Stimulated activated CD4-positive, alpha-beta T cell treated with anti-CD3 and anti-CD28 coated beads, Interleukin-4, amount 100 ng/mL, for 48 hours (primary cell): ENCODE results near the gene NEK1.

Experiments
- DNase-seq, 2 donors: peaks; one replicate each; pipeline ENCODE4 v3.0.0-alpha.2; 2020; ENCODE audit warnings: low read depth in 2 of 2

Gene NEK1

DNA sequence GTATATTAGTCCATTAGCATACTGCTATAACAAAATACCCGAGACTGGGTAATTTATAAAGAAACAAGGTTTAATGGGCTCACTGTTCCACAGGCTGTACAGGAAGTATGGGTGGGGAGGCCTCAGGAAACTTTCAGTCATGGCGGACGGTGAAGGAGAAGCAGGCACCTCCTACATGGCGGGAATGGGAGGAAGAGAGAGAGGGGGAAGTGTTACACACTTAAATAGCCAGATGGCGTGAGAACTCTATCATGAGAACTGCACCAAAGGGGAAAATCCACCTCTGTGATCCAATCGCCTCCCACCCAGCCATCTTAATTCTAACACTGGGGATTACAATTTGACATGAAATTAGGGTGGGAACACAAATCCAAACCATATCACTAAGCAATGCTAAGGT lies 242.7 kb downstream of the NEK1 start:
- no peak for DNase-seq

GRCh38 chr4:169367826-169368225 lies 244.6 kb downstream of the NEK1 start:
- DNase-seq: no peak

- no peak for DNase-seq
Measured at GRCh38 chr4:169366821-169367220, 245.6 kb downstream of the NEK1 start.

GRCh38 chr4:169362607-169363006 lies 249.8 kb downstream of the NEK1 start:
- DNase-seq: no peak

GRCh38 chr4:169361756-169362155 lies 250.6 kb downstream of the NEK1 start:
- no peak for DNase-seq

DNA sequence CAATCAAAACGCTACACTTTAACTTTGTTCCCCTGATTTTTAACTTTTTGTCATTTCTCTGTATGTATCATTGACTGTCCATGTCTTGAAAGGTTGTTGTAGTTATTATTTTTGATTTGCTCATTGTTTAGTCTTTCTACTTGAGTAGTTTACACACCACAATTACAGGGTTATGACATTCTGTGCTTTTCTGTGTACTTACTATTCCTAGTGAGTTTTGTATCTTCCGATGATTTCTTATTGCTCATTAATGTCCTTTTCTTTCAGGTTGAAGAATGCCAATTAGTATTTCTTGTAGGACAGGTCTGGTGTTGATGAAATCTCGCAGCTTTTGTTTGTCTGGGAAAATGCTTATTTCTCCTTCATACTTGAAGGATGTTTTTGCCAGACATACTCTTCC lies 252.4 kb downstream of the NEK1 start:
- DNase-seq: no peak

DNA sequence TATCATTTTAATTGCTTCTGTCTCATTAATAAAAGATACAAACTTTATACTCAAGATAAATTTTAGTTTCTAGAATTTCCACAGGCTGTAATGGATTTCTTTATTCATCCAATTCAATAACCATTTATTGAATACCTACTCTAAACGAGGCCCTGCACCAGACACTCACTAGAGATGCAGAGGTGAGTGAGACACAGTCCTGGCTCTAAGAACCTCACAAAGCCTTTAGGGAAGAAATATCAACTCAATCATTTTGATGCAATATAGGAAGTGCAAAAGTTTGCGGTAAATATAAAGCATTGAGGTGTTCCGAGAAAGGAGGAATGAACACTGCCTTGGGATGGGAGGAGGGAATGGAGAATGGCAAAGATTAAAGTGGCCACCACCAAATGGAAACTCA lies 260.0 kb downstream of the NEK1 start:
- DNase-seq: no peak

GRCh38 chr4:169351872-169352271 lies 260.5 kb downstream of the NEK1 start:
- DNase-seq: no peak

DNA sequence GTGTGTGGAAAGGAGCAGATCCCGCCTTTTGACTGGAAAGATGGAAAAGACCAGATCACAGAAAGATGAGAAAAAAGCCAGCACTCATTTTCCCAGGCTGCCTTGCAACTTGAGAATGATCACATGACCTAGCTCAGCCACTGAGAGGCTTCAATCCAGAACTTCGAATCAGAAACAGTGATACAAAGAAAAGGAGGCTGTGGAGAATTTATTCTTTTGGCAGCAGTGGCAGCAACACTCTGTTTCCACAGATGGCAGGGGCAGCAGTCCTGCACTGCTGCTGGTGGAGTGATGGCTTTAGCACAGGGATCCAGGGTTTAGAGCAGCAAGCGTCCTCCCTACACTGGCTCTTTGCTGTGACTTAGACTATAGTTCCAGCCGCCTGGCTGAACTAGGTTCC lies 263.8 kb downstream of the NEK1 start:
- no peak for DNase-seq

- DNase-seq: no peak
Measured at GRCh38 chr4:169346840-169347239, 265.5 kb downstream of the NEK1 start.

DNA sequence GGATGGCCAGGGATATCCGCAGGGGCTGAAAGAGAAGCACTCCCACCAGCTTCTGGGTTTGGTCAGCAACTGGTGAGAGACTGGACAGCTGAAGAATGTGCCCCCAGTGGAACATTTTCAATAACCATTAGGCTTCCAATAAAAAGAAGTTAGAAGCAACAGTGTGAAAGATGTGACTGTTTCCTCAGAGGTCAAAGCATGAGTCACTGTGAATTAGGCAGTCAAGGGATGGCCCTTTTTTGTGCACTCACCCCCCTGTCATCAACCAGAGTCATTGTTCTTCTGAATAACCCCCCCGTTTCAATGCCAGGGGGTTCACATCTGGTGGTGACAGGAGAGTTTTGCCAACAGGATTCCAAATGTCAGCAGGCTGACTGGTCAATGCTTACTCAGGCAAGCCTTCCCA lies 267.1 kb downstream of the NEK1 start:
- DNase-seq: no peak
